Measurements from ENCODE around the gene ANTXR2.
"Not testable (repeated sequence)": the region's sequence is repeated elsewhere in the genome, so short reads cannot be mapped to it uniquely, and the experiment has no call there.

Gene ANTXR2

DNA sequence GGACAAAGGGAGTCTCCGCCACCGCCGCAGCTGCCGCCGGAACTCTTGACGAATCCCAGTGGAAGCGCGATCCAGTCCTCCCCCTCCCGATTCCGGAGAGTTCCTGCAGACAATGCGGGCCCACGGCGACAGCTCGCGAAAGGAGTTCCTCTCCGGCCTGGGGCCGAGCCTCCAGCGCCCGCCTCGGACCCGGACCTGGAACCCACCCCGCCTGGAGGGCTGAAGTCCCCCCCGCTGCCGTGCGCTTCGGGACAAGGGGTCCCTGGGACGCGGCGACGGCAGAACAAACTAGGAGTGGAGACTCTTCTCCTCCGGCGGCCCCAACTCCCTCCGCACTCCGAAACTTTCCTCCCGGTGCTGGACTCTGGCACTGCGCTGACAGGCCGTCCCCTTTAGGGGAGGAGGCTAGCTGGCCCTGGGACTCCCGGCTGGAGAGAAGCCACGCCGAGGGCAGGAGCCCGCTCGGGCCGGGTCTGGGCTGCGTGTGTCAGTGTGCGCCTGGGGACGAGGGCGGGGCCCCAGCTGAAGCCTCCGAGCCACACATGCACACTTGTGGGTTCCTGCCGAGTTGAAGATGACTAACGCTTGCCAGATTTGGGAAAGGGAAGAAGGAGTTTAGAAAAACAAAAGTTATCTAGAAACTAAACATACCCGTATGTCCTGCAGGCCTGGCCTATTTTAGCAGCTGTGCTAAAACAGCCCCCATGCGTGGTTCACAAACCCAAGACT lies at the start of gene ANTXR2:
Gene ANTXR2 (minus strand): TSS at position 486 of the 729 bp plus-strand sequence. CDS start 669 bp downstream, outside the sequence.
- DNase-seq = peak; percentile 63

DNA sequence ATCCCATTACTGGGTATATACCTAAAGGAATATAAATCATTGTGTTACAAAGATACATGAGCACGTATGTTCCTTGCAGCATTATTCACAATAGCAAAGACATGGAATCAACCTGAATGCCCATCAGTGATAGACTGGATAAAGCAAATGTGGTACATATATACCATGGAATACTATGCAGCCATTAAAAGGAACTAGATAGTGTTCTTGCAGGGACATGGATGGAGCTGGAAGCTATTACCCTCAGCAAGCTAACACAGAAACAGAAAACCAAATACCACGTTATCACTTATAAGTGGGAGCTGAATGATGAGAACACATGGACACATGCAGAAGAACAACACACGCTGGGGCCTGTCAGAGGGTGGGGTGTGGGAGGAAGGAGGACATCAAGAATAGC lies 48.8 kb upstream of the ANTXR2 start:
- DNase-seq = not testable (repeated sequence)

DNA sequence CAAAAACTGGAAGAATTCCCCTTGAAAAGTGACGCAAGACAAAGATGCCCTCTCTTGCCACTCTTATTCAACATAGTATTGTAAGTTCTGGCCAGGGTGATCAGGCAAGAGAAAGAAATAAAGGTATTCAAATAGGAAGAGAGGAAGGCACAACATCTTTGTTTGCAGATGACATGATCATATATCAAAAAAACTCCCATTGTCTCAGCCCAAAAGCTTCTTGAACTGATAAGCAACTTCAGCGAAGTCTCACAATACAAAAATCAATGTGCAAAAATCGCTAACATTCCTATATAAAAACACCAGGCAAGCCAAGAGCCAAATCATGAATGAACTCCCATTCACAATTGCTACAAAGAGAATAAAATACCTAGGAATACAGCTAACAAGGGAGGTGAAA lies 46.6 kb upstream of the ANTXR2 start:
- DNase-seq = not testable (repeated sequence)

DNA sequence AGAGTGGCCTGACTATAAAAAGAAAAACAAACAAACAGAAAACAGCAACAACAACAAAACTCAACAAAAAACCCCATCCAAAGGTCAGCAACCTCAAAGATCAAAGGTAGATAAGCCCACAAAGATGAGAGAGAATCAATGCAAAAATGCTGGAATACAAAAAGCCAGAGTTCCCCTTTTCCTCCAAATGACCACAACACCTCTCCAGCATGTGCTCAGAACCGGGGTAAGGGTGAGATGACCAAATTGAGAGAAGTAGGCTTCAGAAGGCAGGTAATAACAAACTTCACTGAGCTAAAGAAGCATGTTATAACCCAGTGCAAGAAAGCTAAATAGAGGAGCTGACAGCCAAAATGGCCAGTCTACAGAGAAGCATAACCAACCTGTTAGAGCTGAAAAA lies 43.5 kb upstream of the ANTXR2 start:
- no peak for DNase-seq

DNA sequence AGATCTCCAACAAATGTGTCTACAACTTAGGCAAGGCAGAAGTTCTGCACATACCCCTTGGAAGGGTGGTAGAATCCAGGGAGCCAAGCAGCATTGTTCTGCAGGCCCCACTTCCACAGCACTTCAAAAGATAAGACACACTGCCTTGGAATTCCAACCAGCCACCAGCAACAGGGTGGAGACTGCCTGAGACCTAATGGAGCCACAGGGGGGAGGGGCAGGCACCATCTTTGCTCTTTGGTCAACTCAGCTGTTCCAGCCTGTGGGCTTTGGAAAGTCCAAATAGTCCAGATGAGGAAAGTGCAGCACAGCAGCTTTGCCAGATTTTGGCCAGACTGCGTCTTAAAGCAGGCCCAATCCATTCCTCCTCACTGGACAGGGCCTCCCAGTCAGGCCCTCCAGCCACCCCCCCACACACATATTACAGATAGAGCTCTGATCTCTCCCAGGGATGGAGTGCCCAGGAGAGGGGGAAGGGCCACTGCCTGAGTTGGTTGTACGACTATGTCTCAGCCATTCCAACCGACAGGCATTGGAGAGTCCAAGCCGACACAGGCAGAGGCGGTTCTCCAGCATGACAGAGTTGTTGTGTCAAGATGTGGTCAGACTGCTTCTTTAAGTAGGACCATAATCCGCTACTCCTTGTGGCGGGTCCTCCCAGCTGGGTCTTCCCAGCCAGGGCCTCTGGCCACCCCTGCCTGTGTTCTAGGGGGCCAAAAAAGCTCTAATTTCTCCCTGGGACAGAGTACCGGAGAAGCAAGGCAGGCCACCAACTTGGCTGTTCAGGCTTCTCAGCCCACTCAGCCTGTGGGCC lies 42.5 kb upstream of the ANTXR2 start:
- DNase-seq = no peak

DNA sequence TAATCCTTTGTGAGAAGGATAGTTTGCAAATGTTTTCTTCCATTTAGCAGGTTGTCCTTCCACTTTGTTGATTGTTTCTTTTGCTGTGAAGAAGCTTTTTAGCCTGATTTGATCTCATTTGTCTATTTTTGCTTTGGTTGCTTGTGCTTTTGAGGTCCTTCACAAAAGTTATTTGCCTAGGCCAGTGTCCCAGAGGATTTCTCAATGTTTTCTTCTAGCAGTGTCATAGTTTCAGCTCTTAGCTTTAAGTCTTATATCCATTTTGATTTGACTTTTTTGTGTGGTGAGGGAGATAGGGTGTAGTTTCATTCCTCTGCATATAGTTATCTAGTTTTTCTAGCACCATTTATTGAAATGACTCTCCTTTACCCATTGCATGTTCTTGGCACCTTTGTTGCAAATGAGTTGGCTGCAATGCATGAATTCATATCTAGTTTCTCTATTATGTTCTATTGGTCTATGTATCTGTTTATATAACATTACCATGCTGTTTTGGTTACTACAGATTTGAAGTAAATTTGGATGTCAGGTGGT lies 41.8 kb upstream of the ANTXR2 start:
- no peak for DNase-seq

DNA sequence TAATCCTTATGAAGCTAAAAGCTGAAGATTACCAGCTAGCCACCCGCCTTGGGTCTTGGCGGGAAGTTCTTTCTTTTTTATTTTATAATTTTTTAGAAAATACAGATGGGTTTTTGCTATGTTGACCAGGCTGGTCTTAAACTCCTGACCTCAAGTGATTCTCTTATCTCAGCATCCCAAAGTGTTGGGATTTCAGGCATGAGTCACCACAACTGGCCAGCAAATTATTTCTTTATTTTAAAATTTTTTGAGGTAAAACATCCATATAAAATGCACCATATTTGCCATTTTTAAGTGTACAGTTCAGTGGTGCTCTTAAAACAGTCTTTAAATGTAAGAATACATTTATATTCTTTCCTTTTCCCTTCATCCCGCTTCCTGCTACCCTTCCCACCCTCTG lies 40.6 kb upstream of the ANTXR2 start:
- no peak for DNase-seq

DNA sequence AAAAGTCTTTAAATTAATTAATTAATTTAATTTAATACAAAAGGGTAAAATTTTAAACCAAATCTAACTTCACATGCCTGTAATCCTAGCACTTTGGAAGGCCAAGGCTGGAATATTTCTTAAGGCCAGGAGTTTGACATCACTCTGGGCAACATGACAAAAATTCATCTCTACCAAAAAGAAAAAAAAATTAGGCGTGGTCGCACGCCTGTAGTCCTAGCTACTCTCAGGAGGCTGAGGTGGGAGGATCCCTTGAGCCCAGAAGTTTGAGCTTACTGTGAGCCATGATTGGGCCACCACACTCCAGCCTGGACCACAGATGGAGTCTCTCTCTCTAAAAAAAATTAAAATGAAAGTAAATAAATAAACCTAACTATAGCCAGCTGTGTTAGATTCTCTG lies 39.2 kb upstream of the ANTXR2 start:
- no peak for DNase-seq

DNA sequence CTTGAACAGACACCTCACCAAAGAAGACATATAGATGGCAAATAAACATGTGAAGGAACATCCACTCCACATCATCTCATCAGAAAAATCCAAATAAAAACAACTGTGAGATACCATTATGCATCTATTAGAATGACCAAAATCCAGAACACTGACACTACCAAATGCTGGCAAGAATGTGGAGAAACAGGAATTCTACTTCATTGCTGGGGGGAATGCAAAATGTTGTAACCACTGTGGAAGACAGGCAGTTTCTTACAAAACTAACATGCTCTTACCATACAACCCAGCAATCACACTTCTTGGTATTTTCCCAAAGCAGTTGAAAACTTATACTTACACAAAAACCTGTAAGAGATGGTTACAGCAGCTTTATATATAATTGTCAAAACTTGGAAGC lies 38.2 kb upstream of the ANTXR2 start:
- DNase-seq = no peak

DNA sequence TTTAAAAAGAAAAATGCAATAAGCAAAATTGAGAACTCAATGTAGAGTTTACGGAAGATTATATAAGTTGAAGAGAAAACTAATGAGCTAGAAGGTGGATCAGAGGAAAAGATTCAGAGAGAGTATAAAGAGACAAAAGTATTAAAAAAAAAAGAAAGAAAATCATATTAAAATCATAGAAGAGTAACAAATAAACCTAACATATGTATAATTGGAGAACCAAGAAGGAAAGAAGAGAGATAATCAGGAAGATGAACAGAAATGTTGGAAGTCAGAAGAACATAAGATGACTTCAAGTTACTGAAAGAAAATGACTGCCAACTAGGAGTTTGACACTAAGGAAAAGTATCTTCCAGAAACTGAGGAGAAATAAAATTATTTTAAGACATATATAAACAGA lies 34.3 kb upstream of the ANTXR2 start:
- DNase-seq = no peak

DNA sequence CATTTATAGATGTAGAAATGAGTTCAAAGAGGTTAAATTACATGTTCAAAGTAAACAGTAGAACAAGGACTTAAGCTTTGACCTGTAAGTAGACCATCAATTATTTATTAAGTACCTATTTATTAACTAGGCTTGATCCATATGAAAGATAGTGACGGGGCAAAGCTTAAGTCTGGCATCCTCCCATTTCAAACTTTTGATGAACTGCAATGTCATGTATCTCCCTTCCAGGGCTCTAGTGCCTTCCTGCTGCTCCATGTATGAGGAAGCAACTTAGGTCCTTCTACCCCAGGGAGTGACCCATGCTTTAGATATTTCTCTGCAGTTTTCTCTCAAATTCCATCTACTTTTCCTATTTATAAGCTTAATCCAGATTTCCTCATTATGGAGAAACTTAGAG lies 31.9 kb upstream of the ANTXR2 start:
- no peak for DNase-seq

DNA sequence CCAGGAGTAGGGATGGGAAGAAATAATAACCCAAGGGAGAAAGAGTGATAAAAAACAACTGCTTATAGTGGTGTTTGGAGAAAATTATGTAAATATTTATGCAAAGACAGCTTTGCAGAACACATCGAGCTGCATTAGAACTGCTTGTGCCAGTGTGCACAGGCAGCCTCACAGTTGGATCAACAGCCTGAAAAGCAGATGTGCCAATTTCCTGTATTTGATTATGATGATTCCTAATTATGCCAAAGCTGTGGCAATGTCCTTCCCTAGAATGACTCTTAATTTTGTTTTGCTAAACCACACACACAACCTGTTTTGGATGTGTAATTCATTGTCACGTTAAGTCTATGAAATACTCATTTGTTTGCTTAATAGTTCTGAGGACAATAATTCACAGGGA lies 30.6 kb upstream of the ANTXR2 start:
- no peak for DNase-seq

DNA sequence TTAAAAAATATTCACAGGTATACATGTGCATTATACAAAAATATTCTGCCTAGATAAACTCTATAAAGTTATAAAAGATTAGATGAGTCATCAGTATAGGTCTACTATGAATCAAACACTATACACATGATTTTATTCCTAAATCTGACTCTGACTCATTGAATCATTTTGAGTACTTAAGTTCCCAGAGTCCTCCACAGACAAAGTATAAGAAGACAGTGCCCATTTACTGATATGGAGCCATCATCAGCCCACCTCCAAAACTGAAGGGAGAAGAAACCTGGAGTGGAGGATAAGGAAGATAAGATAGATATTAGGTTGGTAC lies 28.7 kb upstream of the ANTXR2 start:
- DNase-seq = no peak

DNA sequence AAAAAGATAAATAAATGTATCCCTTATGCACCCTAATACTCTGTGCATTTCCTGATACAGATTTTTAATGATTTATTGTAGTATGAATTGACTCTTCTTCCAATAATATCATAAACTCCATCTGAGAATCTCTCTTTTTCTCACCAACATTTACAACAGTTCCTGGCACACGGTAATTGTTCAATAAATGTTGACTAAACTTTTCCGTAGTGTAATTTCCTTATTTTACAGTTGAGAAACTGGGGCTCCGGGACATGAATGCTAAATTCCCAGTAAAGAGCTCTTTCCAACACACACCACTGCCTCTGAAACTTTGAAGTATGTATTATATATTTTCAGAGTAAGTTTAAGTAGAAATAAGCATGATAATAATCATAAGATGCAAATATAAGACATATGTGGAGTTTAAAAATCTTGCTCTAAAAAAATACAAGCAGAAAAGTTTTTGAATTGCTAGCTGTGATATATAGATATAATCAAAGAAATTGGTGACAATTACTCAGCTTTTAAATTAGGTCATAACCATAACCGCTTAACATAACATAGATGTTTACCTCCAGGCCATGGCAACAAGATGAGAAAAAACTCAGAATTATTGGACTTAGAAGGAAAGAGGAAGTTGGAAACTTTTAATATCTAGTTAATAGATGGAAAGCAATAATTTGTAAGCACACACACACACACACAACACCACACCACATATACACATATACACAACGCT lies 28.2 kb upstream of the ANTXR2 start:
- no peak for DNase-seq

DNA sequence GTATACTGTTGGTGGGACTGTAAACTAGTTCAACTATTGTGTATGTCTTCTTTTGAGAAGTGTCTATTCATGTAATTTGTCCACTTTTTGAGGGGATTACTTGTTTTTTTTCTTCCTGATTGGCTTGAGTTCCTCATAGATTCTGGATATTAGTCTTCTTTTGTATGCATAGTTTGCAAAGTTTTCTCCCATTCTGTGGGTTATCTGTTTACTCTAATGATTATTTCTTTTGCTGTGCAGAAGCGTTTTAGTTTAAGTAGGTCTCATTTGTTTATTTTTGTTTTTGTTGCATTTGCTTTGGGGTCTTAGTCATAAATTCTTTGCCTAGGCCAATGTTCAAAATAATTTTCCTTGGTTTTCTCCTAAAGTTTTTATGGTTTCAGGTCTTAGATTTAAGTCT lies 26.6 kb upstream of the ANTXR2 start:
- no peak for DNase-seq

DNA sequence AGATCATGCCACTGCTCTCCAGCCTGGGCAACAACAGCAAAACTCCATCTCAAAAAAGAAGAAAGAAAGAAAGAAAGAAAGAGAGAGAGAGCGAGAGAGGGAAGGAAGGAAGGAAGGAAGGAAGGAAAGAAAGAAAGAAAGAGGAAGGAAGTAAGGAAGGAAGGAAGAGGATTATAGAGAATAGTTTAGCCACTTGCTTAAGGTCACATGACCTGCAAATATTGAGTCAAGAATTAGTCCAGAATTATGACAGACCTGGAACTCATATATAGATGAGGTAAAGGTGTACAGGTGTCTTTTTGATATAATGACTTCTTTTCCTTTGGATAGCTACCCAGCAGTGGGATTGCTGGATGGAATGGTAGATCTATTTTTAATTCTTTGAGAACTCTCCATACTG lies 25.6 kb upstream of the ANTXR2 start:
- DNase-seq = no peak

DNA sequence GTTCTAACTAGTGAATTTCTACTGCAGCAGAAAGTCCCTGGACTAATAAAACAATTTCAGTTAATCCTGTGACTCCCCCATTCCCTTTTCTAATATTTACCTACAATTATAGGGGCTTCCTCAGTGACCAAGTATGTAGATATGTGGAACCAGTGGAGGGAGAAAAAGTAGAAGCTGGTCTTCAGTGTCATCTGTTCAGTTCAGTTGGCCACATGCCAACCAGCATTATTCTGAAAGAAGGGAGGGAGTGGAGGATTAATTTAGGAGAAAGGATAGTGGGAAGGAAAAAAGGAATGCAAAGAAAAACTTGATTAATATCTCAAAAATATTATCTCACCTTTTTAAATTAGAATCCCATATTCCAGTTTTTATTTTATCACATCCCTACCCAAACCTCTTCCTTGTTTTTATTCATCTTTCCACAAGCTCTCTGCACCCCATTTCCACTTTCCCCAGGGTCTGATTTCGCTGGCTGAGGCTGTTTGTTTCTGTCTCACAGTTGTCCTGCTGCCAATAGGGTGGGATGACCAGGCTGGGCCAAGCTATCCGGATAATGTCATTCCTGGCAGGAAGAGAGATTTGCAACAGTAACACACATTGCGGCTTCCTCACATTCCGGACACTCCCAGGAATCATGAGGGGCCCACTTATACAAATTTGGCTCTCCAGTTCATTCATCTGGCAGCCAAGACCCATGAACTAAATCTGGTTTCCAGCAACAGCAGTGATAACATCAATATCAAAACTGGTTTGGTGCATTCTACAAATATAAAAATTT lies 24.6 kb upstream of the ANTXR2 start:
- no peak for DNase-seq

DNA sequence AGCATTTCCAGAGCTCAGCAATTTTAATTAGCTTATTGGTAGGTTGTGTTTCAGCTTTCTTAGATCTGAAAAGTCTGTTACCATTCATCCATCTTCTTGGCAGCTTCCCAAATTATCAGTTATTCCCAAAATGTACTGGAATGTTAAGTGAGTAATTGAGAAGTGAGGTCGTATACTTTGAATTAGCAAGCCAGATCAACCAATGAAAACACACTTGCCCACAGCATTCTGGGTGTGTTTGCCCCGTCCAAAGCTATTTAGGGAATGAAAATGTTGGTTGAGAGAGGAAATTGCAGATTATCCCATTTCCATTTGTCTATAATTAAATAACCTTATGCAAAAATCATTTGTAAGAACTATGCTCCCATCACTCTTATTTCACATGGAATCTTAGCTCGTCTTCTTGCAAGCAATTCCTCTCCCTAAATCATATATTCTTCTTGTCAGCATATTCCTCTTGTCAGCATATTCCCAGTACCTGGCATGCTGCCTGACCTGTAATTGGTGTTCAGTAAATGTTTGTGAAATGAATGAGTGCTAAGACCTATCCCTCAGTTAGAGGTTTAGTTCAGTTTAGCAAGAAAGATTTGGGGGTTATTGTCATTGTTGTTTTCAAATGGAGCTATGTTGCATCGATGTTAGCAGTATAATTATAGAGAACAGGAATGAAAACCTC lies 23.3 kb upstream of the ANTXR2 start:
- no peak for DNase-seq

DNA sequence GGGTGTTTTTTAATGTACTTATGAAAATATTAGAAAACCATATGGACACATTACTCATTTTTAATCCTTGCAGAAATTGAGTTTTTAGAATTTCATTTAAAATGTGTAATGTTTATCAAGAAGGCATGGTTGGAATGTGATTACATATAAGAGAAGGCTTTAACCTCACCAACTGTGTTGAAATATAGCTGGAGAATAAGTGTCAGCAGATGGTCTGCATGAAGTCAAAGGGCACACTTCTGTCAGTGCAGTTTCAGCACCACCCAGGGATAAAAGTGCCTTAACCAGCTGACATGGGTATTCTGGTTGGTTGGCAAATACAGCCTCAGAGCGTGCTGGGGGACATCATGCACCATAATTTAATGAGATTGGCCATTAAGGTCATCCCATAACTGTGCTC lies 21.2 kb upstream of the ANTXR2 start:
- no peak for DNase-seq

DNA sequence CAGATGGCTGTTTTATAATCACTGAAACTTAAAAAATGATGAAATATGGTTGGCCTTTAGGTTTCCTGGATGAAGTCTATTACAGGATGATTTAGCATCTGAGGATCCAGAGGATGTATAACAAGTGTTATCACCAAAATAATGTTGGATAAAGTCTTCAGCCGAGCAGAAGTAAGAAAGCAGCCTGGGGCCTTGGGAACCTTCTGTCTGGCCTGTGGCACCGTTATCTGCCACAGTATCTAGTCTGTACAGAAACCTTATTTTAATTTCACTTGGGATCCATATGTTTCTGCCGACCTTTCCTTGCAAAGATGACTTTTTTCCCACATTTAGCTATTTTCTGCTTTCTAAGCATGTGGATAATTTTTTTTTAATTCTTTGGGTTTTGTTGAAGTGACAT lies 20.5 kb upstream of the ANTXR2 start:
- DNase-seq = no peak

DNA sequence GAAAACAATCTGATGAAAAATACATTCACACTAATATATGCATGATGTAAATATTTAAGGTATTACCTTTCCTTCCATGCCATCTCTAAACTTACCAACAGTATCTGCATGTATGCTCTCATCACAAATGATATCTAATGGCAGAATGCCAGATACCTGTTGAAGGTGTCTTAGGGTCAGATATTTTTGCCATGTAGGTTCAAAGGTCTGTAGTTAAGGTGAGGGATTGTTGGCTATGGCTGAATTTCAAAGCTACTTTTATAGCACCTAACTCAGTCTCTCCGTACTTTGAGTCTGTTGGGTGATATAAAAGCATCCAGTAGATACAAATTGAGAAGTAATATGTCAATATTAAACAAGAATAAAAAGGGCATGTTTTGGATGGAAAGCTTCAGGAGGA lies 19.8 kb upstream of the ANTXR2 start:
- no peak for DNase-seq

DNA sequence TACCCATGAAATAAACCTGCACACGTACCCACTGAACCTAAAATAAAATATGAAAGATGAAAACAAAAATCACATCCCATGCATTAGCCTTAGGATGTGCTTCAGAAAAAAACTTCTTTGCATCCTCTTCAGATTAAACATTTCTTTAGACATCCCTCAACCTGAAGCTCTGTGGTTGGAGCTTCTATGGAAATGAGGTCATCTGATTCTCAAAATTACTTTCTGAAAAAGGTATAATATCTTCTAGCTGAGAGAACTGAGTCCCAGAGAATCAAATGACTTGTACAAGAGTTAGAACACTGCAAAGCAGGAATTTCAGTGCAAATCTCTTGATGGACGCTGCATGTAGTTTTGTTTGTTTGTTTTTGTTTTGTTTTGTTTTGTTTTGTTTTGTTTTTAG lies 19.1 kb upstream of the ANTXR2 start:
- DNase-seq = no peak

Data from hematopoietic multipotent progenitor cell treated with erythropoietin and hydrocortisone succinate and interleukin-3 and kit ligand, for 8 days (in vitro differentiated cells).